GM12891 (cell line): ENCODE measurements around the gene POU2F3.

Experiments used
- POLR2A ChIP-seq: IDR thresholded peaks from 2 replicates; pipeline ENCODE4 v1.6.1; 2011; ENCODE audit warnings: low read depth, low read length, control low read depth
- POLR2AphosphoS5 ChIP-seq: IDR thresholded peaks from 2 replicates; pipeline ENCODE4 v1.6.1; 2011; ENCODE audit warnings: low read depth, low read length, control low read depth
- TAF1 ChIP-seq: IDR thresholded peaks from 2 replicates; pipeline ENCODE4 v1.6.1; 2011; ENCODE audit warnings: low read depth, low read length, control low read depth

DNA sequence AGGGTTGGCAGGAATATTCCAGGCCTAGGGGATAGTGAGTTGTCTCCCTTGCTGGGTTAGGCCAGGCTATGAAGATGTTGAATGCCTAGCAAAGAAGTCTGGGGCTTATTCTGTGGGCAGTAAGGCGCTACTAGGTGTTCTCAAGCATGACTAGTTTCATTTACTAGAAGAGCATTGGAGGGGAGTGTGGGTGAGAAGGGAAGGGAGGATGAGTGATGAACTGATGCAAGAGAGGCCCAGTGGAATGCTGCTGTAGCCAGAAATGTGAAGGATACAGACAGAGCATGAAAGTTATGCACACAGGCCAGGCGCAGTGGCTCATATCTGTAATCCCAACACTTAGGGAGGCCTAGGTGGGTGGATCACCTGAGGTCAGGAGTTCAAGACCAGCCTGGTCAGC, 33.5 kb downstream of the POU2F3 start:
- TF ChIP-seq POLR2A (no peak), TAF1 (no peak), POLR2AphosphoS5 (no peak)
